HG03442 (cell line): ENCODE data around the gene TSHZ1.

Source experiments
- ATAC-seq: cut with Tn5 transposase; IDR thresholded peaks from one replicate; pipeline ENCODE4 v1.9.1; 2021; ENCODE audit warnings: mild to moderate bottlenecking, moderate library complexity; ENCODE audit not compliant: unreplicated experiment

The TSHZ1 gene

GRCh38 chr18:75220551-75221355, 10.2 kb downstream of the TSHZ1 start:
- ATAC-seq: no peak

- no peak for ATAC-seq
Observed at GRCh38 chr18:75221397-75221796, 10.8 kb downstream of the TSHZ1 start.

GRCh38 chr18:75221897-75222296, 11.3 kb downstream of the TSHZ1 start:
- no peak for ATAC-seq

GRCh38 chr18:75222407-75222806, 11.8 kb downstream of the TSHZ1 start:
- ATAC-seq: no peak

GRCh38 chr18:75223687-75224347, 13.2 kb downstream of the TSHZ1 start:
- no peak for ATAC-seq

GRCh38 chr18:75226286-75226955, 15.8 kb downstream of the TSHZ1 start:
- ATAC-seq: no peak

GRCh38 chr18:75226956-75227316, 16.3 kb downstream of the TSHZ1 start:
- ATAC-seq: no peak

- no peak for ATAC-seq
Observed at GRCh38 chr18:75227535-75228296, 17.1 kb downstream of the TSHZ1 start.

- ATAC-seq: no peak
Observed at GRCh38 chr18:75228967-75229366, 18.4 kb downstream of the TSHZ1 start.

GRCh38 chr18:75229437-75229836, 18.8 kb downstream of the TSHZ1 start:
- ATAC-seq: no peak

GRCh38 chr18:75230163-75231052, 19.8 kb downstream of the TSHZ1 start:
- ATAC-seq: no peak

GRCh38 chr18:75231053-75231406, 20.4 kb downstream of the TSHZ1 start:
- no peak for ATAC-seq

- ATAC-seq: no peak
Observed at GRCh38 chr18:75234901-75235300, 24.3 kb downstream of the TSHZ1 start.

GRCh38 chr18:75235896-75236295, 25.3 kb downstream of the TSHZ1 start:
- ATAC-seq: no peak

- ATAC-seq: no peak
Observed at GRCh38 chr18:75238100-75238499, 27.5 kb downstream of the TSHZ1 start.

- no peak for ATAC-seq
Observed at GRCh38 chr18:75238786-75239185, 28.2 kb downstream of the TSHZ1 start.

- ATAC-seq: no peak
Observed at GRCh38 chr18:75240433-75240832, 29.8 kb downstream of the TSHZ1 start.

GRCh38 chr18:75241705-75242104, 31.1 kb downstream of the TSHZ1 start:
- ATAC-seq: no peak

GRCh38 chr18:75244351-75245313, 34.0 kb downstream of the TSHZ1 start:
- ATAC-seq: no peak
